ENCODE measurements around the gene AFF3.

DNA sequence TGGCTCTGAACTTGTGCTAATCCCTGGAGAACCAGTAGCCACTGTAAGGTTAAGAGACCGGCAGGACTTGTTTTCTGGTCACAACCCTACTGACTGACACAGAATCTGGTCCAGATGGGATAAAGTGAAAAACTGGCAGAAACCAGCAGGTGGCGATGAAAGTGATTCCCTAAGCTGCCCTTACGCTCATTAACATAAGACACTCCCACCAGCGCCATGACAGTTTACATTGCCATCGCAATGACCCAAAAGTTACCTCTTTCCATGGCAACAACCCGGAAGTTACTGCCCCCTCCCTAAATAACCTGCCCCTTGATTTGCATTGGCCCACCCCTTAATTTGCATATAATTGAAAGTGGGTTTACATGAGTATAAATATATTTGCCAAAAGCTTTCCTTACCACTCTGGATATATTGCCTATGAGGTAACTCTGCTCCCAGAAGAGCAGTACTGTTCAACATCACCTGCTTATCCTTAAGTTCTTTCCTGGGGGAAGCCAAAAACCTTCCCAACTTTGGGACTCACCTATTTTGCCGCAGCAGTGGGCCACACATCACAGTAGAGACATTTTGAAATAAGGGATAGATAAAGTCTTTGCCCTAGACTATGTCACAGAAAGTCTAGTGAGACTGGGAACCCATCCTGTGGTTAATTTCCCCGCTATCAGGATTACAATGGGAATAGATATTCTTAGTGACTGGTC is 35.8 kb upstream of the AFF3 start:
- no peak for TF ChIP-seq POLR2A (IDR thresholded peaks at IDR 0.05)
- TF ChIP-seq, protein P1, sequence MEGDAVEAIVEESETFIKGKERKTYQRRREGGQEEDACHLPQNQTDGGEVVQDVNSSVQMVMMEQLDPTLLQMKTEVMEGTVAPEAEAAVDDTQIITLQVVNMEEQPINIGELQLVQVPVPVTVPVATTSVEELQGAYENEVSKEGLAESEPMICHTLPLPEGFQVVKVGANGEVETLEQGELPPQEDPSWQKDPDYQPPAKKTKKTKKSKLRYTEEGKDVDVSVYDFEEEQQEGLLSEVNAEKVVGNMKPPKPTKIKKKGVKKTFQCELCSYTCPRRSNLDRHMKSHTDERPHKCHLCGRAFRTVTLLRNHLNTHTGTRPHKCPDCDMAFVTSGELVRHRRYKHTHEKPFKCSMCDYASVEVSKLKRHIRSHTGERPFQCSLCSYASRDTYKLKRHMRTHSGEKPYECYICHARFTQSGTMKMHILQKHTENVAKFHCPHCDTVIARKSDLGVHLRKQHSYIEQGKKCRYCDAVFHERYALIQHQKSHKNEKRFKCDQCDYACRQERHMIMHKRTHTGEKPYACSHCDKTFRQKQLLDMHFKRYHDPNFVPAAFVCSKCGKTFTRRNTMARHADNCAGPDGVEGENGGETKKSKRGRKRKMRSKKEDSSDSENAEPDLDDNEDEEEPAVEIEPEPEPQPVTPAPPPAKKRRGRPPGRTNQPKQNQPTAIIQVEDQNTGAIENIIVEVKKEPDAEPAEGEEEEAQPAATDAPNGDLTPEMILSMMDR (IDR thresholded peaks at IDR 0.05), result no peak
